HG02970 (cell line): ENCODE results near the gene PDLIM4.

Source experiments
- ATAC-seq: cut with Tn5 transposase; IDR thresholded peaks from one replicate; pipeline ENCODE4 v1.9.1; 2021; ENCODE audit warnings: mild to moderate bottlenecking, moderate library complexity, moderate number of reproducible peaks; ENCODE audit not compliant: unreplicated experiment, low FRiP score

PDLIM4 gene

GRCh38 chr5:132251220-132251725 lies 6.2 kb upstream of the PDLIM4 start:
- ATAC-seq: no peak

GRCh38 chr5:132253008-132253441 lies 4.5 kb upstream of the PDLIM4 start:
- no peak for ATAC-seq

- ATAC-seq: no peak
Measured at GRCh38 chr5:132253452-132254320, 3.8 kb upstream of the PDLIM4 start.

- ATAC-seq: no peak
Measured at GRCh38 chr5:132254321-132254977, 3.0 kb upstream of the PDLIM4 start.

GRCh38 chr5:132256086-132256782 lies 1.3 kb upstream of the PDLIM4 start:
- no peak for ATAC-seq

GRCh38 chr5:132256783-132257130 lies 739 bp upstream of the PDLIM4 start:
- ATAC-seq: no peak

- no peak for ATAC-seq
Measured at GRCh38 chr5:132258102-132259068, 889 bp downstream of the PDLIM4 start.

GRCh38 chr5:132259069-132259851 lies 1.8 kb downstream of the PDLIM4 start:
- ATAC-seq: no peak

GRCh38 chr5:132260051-132260450 lies 2.6 kb downstream of the PDLIM4 start:
- no peak for ATAC-seq

GRCh38 chr5:132260714-132261551 lies 3.4 kb downstream of the PDLIM4 start:
- ATAC-seq: no peak

- ATAC-seq: no peak
Measured at GRCh38 chr5:132261881-132262845, 4.7 kb downstream of the PDLIM4 start.

GRCh38 chr5:132262882-132263547 lies 5.5 kb downstream of the PDLIM4 start:
- ATAC-seq: no peak

GRCh38 chr5:132263548-132264261 lies 6.2 kb downstream of the PDLIM4 start:
- no peak for ATAC-seq

- ATAC-seq: no peak
Measured at GRCh38 chr5:132264546-132265335, 7.2 kb downstream of the PDLIM4 start.

- no peak for ATAC-seq
Measured at GRCh38 chr5:132265336-132266030, 8.0 kb downstream of the PDLIM4 start.
